ENCODE measurements around the gene SIN3B.

The SIN3B gene

DNA sequence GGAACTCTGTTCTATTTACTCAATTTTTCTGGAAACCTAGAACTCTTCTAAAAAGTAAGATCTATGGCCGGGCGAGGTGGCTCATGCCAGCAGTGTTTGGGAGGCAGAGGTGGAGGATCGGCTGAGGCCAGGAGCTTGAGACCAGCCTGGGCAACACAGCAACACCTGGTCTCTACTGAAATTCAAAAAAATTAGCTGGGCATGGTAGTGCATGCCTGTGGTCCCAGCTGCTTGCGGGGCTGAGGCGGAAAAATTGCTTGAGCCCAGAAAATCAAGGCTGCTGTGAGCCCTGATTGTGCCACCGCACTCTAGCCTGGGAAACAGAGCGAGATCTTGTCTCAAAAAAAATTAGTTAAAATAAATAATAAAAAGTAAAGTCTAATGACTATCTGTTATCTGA is 88.2 kb downstream of the SIN3B start:
- DNase-seq, result no peak

DNA sequence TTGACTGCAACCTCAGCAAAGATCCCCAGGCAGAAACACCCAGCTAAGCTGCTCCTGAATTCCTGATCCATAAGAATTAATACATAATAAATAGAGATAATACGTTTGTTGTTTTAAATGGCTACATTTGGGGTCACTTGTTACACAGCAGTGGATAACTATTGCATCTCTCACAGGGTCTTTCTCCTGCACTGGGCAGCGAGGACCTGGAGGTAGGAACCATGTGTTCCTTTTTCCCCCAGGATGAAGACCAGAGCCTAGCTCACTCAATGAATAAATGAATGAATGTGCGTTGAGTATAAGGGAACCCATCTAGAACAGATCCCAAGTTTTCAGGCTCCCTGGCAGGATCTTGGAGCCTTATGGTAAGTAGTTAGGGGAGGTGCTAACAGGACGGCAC is 90.3 kb downstream of the SIN3B start:
- no peak for DNase-seq

DNA sequence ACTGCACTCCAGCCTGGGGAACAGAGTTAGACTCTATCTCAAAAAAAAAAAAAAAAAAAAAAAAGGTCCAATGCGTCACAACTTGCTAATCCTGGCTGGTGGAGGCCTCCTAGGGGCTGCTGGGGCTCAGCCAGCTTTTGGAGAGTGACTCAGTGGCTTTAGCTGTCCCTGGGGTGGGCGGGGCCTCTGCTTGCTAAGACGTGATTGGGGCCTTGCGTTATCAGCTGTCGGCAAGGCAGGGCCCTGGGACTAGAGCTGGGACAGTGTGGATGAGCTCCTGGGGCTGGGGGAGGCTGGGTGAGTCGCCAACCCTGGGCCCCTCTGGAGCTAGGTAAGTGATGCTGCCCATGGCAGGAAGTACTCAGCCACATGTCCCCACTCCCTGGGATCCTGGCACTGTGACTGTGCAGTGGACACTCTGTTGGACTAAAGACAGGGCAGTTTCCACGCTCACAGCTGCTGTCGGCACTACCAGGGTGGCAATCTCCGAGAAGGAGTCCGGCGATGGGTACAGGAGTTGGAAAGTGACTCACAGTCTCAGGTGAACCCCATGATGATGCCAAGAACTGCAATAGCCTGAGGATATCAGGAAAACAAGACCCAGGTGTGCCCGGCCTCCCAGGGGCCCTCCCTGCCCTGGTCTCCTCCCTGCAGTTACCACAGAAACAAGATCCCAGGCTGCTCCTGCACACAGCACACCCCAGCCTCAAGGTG is 91.8 kb downstream of the SIN3B start:
- DNase-seq, result no peak

DNA sequence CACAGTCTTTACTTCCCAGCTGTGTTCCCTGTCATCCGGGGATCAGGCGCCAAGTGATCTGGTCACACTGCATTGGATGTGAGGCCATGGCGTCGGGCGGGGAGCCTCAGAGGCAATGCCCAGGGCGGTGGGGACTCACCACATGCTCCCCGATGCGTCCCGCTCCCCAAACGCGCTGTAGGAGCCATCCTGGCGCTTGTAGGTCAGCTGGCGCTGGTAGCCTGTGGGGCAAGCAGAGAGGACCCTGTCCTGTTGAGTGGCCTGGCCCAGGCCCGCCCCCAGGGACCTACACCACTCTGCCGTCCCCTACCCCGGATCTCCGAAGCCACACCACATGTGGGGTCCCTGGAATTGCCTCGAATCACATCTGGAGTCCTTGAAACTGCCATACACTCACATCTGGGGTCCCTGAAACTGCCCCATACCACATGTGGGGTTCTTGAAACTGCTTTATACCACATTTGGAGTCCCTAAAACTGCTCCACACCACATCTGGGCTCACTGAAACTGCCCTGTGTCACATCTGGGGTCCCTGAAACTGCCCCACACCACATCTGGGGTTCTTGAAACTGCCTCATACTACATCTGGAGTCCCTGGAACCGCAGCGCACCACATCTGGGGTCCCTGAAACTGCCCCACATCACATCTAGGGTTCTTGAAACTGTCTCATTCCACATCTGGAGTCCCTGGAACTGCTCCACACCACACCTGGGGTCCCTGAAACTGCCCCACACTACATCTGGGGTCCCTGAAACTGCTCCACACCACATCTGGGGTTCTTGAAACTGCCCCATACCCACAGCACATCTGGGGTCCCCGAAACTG is 92.8 kb downstream of the SIN3B start:
- DNase-seq, result no peak

DNA sequence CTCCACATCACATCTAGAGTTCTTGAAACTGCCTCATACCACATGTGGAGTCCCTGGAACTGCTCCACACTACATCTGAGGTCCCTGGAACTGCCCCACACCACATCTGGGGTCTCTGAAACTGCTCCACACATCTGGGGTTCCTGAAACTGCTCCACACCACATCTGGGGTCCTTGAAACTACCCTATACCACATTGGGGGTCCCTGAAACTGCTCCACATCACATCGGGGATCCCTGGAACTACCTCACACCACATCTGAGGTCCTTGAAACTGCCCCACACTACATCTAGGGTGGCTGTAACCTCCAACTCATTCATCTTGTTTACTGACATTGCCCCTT is 93.4 kb downstream of the SIN3B start:
- no peak for DNase-seq

DNA sequence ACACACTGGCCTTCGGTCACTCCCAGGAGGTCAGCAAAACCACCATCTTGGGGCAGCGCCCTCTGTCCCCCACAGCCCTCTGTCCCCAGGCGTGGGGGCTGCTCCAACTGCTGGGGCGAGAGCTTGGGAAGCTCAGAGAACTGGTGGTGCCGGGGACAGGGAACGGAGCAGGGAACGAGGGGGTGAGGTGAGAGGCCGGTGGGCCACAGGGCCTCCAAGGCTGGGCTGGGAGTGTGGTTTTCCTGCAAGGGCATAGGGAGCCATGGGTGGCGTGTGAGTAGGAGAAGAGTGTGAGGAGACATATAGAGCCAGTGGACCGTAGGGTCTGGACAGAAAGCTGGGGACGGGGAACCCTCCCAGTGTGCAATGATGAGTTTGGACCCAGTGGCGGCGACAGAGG is 93.8 kb downstream of the SIN3B start:
- no peak for DNase-seq

DNA sequence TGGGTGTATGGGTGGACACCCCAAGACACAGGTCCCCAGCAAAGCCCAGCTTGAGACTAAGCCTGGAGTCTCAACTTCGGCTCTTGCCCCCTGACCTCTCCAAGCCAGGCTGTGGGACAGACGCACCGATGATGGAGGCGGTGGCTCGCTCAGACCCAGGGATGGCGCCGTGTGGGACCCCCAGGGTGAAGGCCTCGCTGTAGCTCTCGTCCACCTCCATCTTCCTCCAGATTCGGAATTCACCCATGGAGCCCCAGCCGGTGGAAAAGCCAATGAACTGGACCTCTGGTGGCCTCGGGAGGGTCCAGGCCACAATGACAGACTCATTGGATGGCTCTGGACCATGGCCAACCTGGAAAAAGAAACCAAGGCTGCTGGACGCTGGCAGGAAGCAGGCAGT is 98.7 kb downstream of the SIN3B start:
- DNase-seq, result no peak

DNA sequence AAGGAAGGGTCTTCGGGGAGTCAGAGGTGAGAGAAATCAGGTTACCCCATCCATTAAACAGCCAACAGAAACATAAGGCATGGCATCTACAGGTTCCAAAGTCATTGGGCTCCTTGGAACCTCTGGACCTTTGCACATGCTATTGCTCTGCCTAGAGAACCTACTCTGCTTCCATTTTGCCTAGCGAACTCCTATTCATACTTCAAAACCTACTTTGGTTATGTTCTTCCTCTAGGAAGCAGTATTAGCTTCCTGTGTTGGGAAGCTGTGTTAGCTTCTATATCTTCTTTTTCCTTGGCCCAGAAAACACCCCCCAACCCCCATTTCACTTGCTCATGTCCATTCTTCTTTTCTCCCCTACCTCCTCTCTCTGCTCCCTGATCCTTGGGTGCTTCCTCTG is 99.2 kb downstream of the SIN3B start:
- DNase-seq, result no peak

DNA sequence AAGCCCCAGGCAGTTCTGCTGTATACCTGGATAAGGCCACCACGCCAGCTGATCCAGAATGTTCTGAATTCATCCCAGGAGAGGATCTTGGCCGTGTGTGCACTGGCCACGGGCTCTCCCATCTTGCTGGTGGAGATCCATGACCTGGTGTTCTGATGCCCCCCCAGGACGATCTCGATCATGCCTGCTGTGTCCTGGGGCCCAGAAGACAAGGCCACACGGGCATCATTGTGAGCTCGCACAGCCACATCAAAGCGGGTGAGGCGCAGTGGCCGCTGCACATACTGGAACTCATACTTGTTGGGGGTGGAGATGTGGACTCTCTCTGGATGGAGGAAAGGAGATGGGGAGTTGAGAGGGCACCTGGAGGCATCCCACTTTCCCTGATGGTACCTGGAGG is 99.7 kb downstream of the SIN3B start:
- no peak for DNase-seq
